ENCODE data around the gene TMTC2. TPM values are rescaled to one million over a fixed set of nuclear protein-coding genes. Genes with fewer than 3 reads are reported as not detected.
A peak's percentile ranks its signal among the peaks of the same experiment; 100 is the strongest.
"Not testable (repeated sequence)": the region's sequence is repeated elsewhere in the genome, so short reads cannot be mapped to it uniquely, and the experiment has no call there.

TMTC2 gene
- polyA plus RNA-seq, 1 donor: 46.4 TPM

DNA sequence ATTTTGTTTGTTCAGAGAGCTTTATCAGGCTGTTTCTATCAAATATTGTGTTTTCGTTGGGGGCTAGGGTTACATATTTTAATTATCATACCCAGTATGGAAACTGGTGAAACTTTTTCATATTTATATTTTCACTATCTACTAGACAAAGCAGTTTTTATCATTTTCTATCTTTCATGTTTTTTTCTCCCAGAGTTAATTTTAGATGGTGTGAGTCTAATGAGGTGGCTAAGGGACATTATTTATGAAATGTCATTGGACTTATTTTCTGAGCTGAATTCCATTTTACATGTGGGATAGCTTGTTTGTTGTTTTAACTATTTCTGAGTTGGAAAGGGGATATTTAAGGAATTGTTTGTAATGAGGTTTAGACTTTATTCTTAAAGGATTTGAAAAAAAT is 100.3 kb downstream of the TMTC2 start:
- no peak for DNase-seq

DNA sequence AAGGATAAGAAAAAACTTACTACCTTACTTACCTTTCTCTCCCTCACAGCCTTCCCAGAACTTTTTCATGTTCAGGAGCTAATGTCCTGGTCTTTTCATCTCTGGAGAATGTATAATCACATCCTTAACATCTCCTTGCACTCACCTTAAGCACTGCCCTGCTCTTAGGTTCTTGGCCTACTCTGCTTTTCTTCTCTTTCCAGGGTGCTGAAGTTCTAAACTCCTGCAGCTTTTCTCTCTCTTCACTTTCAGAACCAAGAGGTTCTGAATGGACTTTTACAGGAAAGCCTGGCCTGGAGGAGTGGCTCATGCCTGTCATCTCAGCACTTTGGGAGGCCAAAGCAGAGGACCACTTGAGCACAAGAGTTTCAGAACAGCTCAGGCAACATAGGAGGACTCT is 101.9 kb downstream of the TMTC2 start:
- DNase-seq: no peak

DNA sequence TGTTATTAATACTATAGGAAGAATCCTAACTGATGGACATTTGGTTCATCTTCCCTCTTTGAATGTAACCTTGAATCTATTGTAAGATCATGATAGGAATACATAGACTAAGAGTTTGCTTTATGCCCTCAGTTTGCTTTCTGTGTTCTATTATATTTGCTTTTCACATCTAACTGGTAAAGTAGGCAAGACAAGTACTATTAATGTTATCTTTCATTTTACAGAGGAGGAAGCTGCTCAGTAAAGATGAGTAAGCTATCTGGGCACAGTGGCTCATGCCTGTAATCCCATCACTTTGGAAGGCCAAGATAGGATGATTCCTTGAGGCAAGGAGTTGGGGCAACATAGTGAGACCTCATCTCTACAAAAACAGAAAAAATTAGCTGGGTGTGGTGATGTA is 103.0 kb downstream of the TMTC2 start:
- DNase-seq: no peak

- peak; percentile 17 for DNase-seq
Observed at GRCh38 chr12:82793751-82794281, 107.1 kb downstream of the TMTC2 start.

- no peak for DNase-seq
Observed at GRCh38 chr12:82797480-82797879, 110.8 kb downstream of the TMTC2 start.

DNA sequence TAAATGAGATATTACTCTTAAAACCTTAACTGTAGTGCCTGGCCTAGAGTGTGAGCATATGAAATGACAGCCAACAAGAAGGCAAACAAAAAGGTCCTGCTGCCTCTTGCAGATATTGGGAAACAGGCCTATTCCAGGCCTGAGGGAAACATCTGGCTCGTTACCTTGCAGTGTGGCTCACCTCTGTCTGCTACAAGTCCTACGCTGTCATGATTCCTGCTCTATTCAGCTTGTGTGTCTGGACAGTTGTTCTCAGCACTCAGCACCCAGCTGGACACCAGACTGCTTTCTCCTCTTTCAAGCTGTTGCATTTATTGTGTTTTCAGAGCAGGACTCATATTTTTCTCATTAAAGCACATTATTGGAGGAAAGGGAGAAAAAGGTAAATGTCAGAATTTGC is 113.5 kb downstream of the TMTC2 start:
- no peak for DNase-seq

- no peak for DNase-seq
Observed at GRCh38 chr12:82801951-82802610, 115.4 kb downstream of the TMTC2 start.

GRCh38 chr12:82803201-82803600 is 116.5 kb downstream of the TMTC2 start:
- DNase-seq: no peak

DNA sequence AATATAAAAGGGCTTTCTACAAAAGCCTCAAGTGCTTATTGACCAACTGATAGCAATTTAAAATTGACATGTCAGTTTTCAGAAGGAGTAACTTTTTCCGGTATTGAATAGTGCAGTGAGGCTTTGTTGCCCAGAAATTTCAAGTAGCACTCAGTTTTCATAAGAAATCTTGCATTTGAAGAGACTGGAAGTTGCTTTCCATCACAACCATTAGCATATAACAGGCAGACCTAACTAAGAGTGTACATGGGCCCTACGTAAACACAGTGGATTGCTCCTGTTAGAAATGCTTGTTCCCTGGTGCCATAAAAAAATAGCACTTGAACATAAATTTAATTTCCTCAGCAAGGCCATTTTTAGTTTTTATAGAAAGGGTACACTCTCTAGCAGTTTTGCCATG is 117.9 kb downstream of the TMTC2 start:
- DNase-seq: no peak

GRCh38 chr12:82805004-82805403 is 118.3 kb downstream of the TMTC2 start:
- not testable (repeated sequence) for DNase-seq

DNA sequence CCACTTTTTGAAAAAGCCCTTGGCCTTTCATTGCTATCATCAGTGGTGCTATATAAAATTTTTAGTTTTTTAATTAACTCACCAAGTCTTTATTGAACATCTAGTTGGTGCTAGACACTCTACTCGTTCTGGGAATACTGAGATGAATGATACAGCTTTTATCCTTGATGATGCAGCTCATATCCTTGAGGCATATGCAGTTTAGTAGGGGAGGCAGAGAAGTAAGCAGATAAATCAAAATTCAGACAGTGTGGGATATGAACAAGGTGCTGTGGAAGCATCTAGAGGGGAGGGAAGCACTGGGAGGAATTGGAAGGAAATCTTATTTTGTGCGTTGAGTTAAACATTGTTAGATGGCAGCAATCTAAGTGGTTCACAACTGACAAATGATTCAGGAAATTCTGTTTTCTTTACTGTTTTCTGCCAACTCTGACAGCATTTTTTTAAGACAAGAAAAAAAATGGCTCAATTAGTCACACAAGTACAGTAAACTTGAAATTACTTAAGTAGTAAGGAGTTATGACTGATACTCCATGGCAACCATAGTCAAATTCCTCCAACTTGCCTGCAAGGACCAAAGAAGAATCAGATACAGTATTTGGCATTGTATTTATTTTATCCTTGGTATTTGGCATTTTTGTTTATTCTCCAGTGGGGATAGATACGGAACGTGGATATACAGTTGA is 119.2 kb downstream of the TMTC2 start:
- no peak for DNase-seq

GRCh38 chr12:82807132-82807737 is 120.5 kb downstream of the TMTC2 start:
- peak; percentile 21 for DNase-seq

DNA sequence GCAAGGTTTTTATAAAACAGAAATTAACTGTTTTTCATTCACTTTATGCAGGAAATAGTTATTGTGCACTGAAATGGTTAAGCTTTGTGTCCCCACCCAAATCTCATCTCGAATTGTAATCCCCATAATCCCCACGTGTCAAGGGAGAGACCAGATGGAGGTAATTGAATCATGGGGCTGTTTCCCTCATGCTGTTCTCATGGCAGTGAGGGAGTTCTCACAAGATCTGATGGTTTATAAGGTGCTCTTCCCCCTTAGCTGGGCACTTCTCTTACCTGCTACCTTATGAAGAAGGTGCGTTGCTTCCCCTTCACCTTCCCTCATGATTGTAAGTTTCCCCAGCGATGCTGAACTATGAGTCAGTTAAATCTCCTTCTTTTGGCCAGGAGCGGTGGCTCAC is 123.9 kb downstream of the TMTC2 start:
- DNase-seq: no peak

DNA sequence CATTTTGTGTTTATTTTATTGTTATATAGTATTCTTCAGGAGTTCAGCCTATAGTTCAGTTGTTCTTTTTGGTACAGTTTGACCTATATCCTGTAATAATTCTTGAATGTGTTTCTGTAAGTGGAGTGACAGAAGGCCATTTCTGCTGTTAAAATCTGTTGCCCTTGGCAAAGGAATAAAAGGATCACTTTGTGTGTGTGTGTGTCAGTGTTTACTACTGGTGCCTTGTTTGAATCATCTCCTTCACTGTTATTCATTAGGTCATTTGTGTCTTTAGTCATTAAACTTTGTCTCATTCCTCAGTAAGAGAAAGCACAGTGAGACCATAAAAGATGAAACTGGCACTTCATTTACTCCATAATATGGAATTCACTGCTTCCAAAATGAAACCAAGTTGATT is 130.7 kb downstream of the TMTC2 start:
- DNase-seq: no peak

DNA sequence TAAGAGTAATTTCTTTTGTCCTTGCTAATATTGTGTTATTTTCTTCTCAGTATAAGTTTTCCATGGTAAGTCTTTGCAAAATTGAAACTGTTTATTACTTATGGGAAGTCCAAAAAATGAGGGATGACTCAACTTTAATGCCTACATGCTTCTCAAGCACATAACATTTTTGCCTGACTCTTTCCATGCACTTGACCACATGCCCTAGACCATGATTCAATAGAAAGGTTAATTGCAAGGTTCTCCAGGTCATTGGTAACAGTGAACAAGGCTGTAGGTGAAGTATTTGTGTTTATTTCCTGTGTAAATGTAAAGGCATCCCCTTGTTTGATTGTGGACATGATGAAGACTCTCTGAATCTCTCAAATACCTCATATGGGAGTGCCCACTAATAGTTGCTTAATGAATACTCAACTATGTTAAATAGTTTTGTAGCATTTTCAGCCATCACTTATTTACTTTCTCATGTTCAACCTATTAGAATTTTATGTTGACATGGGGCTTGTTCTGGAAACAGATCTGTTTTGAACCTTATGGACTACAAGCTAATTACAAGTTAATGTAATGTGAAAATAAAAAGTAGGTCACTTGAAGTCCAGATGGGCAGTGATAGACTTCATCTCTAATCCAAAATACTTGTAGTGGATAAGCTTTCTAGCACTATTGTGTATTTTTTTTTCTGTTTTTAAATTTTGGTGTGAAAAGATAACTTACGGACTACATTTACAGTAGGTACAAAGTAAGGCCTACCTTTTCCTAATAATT is 131.7 kb downstream of the TMTC2 start:
- no peak for DNase-seq

GRCh38 chr12:82826505-82826904 is 139.8 kb downstream of the TMTC2 start:
- DNase-seq: no peak

GRCh38 chr12:82832096-82832495 is 145.4 kb downstream of the TMTC2 start:
- DNase-seq: no peak

DNA sequence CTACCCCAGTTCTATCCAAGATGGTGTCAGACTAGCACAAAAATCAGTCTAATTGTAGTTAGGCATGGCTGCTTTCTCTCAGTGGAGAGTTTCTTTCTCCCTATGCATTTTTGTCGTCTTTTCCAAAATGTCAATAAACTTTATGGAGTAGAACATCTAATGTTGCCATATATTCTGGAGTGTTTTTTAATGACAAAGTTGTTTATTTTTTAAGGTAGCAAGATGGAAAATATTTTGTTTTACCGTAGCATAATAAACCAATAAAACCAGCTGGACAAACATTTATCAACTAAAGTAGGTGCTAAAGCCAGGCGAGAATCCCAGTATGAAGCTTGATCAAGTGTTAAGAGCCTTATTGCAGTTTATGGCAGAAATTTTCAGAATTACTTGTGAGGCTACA is 146.3 kb downstream of the TMTC2 start:
- no peak for DNase-seq

DNA sequence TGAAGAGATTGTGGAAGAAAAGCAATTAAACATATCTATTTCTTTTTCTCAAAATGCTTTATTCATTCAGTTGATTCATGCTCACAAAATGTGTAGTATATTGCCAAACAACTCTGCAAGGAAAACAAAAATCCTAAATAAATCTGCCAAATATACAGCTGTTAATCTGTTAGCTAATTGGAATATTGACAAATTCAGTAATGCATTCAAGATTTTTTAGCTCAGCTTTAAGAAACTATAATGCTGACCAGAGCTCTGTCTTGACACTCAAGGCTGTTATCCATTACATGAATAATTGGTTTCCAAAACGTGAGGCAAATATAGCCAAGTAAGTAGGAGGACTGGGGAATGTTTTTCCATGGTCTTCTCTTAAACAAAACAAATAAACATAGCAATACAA is 146.8 kb downstream of the TMTC2 start:
- no peak for DNase-seq

DNA sequence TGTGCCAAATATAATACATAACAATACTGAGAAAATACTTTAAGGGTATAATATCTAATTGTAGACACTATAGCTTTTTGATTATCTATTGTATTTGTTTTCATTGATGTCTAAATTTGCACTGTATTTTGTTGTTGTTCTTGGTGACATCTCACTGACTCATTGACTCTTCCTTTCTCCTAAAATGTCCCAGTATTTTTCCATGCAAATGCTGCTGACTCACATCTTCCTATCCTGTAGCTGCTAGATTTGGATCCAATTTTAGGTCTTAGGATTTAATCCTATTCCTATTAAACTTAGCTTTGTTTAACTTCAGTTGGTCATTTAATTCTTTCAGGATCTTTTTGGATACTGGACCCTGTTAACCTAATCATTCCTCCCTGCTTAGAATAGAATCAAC is 148.5 kb downstream of the TMTC2 start:
- no peak for DNase-seq

DNA sequence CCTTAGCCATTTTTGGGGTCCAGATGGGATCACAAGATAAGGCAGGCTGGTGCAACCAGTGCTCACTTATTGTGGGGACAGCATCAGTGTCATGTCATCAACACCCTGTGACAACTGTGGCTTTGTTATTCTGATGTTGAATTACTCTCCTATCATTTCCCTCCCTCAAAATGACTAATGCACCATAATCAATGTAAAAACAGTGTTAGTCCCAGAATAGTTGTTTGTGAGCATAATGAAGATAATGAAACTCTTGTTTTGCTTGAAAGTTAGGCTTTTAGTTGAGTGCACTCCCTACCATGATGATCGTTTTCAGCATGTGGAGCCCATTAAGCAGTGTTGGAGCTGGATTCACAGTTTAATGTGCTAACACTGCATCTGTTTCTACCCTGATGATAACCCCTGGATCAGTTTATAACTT is 151.4 kb downstream of the TMTC2 start:
- no peak for DNase-seq

DNA sequence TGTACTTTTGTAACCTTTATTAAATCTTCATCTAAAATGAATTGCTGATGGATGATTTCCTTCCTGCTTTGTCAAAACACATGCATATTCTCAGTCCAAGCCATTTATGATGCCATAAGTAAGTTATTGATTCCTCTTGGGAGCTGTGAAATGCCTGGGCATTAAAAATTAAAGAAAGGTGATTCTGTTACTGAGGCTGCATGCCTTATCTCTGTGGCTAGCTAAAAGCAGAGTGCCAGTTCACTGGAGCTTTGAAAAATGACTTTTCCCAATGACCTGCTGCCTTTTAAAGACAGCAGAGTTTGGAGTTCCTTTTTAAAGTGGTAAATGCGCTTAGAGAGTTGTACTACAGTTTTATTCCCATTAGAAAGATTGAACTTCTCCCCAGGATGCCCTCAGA is 152.1 kb downstream of the TMTC2 start:
- no peak for DNase-seq

DNA sequence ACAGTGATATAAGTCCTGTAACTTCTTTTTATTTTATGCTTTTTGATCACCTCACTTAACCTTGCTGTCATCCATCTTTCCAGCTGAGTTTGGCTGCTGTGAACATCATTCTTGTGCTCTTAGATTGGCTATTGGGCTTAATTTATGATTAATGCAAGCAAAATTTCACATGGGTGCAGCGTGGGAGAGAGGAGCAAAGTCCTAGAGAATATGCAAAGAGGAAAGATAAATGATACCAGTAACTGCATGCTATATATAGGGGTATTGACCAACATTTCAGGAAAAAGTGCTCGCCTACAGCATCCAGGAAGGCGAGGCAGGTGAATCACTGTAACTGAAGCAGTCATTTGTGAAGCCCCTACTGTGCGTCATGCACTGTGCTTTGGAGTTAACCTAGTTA is 153.1 kb downstream of the TMTC2 start:
- no peak for DNase-seq

Measured in left kidney (tissue), 2 donors.